COLO668 (cell line): Measurements from ENCODE around the gene OR51B2.
A peak's percentile ranks its signal among the peaks of the same experiment; 100 is the strongest.

Source experiments
- DNase-seq: peaks from one replicate; lab custom pipeline; 2025; ENCODE audit not compliant: unreplicated experiment; lab: John Stamatoyannopoulos, UW

OR51B2 gene

DNA sequence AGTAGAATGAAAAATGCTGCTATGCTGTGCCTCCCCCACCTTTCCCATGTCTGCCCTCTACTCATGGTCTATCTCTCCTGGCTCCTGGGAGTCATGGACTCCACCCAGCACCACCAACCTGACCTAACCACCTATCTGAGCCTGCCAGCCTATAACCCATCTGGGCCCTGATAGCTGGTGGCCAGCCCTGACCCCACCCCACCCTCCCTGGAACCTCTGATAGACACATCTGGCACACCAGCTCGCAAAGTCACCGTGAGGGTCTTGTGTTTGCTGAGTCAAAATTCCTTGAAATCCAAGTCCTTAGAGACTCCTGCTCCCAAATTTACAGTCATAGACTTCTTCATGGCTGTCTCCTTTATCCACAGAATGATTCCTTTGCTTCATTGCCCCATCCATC lies 39.5 kb downstream of the OR51B2 start:
- no peak for DNase-seq

DNA sequence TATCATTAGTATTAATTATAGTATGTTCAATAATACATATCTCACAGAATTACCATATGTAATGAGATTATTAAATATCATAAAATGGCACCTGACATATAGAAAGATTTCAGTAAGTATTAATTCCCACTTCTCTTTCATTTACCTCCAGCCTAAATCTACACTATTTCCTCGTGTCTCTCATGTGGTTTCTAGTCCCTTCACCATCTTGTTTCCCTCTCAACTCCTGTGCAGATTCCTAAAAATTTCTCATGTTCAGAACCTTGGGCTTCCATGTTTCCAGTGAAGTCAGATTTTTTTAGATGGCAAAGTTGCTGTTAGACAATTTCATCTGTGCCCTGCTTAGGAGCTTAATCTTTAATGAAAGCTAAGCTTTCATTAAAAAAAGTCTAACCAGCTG lies 40.2 kb downstream of the OR51B2 start:
- no peak for DNase-seq

DNA sequence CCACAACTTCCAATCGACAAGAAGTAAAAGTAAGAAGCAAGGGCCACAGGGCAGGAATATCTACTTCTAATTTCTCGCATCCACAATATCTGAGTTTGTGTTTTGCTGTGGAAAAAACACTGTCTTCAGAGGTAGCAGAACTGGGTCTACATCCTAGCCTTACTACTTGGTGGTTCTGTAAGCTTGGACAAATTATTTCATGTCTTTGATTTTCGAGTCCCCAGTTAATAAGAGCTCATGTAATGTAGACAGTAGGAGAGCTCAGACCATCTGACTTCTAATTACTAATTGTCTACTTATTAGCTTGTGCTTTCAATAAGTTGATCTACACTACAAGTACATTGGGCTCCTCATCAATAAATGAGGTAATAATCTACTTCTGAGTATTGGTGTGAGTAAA lies 41.0 kb downstream of the OR51B2 start:
- DNase-seq = no peak

DNA sequence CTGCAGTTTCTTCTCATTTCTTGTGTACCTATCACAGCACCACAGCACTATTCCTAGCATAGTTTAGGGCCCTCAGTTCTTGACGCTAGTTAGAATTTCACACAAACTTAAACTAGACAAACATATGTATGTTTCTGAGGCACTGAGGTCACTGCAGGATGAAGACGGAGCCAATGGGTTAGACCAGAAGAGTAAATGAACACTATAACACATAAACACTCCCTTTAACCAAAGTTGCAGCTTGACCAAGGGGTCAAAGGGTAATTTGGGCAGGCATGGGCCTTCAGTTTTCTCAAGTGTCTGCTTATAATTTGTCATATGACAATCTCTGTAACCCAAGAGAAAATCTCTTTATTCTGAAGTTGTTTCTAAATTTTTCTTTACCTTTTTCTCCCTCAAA lies 41.5 kb downstream of the OR51B2 start:
- DNase-seq = no peak

DNA sequence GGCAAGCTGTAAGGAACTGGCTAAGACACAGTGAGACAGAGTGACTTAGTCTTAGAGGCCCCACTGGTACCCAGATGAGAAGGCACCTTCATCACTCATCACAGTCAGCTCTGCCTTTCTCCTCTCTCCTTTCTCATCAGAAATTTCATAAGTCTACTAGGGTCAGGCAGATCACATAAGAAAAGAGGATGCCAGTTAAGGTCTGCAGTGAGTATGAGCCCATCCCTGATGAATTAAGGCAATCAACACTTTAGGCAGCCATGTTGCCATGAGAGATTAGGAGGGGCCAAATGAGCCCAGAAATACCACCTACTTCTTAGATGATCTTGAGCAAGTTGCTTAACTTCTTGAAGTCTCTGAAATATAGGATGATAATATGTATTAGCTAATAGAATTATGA lies 42.5 kb downstream of the OR51B2 start:
- DNase-seq = no peak

DNA sequence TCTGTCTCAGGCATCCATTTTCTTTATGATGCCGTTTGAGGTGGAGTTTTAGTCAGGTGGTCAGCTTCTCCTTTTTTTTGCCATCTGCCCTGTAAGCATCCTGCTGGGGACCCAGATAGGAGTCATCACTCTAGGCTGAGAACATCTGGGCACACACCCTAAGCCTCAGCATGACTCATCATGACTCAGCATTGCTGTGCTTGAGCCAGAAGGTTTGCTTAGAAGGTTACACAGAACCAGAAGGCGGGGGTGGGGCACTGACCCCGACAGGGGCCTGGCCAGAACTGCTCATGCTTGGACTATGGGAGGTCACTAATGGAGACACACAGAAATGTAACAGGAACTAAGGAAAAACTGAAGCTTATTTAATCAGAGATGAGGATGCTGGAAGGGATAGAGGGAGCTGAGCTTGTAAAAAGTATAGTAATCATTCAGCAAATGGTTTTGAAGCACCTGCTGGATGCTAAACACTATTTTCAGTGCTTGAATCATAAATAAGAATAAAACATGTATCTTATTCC lies 43.5 kb downstream of the OR51B2 start:
- peak; percentile 52 for DNase-seq

DNA sequence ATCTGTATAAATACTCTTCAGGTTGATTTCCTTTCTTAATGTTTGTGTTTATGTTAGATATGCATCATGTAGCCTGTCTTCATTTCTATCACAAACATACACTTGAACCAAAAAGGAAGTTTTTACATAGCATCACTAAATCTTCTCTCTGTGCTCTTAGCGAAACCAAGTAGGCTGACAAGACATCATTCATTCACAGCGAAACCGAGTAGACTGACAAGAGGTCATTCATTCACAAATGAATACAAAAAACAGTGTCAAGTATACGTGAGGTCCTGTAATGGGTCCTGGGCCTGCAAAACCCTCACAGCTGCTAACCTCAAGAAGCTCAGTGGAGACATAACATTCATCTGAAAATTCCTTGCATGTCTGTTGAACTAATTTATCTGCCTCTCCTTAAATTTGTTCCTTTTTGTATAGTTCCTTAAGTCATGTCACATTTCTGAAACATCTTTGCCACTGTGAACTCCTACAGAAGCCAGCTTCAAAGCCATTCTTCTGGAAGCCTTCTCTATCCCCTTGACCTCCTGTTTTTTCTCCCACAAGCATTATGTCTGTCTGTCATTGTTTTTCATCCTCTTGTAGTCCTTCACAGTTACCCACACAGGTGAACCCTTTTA lies 44.5 kb downstream of the OR51B2 start:
- DNase-seq = no peak

DNA sequence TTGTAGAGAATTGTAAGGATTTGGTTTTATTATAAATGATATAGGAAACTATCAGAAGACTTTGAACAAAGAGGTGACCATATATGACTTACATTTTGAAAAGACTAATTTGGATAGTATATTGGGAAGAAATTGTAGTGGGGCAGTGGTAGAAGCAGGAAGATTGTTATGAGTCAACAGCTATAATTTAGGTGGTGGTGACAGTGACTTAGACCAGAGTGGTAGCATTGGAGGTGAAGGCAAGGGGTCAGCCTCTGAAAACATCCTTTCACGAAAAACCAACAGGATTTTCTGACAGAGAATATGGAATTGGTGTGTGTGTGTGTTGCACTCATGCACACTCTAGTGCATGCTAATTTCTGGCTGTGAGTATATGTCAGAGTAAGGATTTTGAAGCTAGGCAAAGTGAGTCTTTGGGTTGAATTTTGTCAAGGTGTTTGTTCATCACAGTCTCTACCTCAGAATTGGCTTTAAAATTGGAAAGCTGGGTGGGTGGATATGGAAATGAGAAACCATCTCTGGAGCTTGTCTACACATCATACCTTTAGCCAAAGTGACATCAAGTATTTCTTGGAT lies 46.2 kb downstream of the OR51B2 start:
- no peak for DNase-seq

DNA sequence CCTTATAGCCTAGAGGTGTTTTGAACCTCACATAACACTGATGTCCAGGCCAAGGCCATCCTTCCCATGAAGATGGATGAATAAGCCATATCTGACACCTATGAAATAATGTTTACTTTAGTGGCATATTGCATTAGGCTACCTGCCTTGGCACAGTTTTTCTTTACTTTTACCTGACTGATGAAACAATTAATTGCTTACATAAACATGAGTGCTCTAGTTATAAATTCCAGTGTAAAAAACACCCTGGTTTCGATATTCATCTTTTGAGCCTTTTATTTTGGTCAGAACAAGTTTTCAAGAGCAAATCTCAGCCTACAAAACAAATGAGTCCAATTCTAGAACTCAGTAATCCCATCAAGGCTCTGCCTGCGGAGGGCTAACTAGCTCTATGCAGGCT lies 47.4 kb downstream of the OR51B2 start:
- no peak for DNase-seq

DNA sequence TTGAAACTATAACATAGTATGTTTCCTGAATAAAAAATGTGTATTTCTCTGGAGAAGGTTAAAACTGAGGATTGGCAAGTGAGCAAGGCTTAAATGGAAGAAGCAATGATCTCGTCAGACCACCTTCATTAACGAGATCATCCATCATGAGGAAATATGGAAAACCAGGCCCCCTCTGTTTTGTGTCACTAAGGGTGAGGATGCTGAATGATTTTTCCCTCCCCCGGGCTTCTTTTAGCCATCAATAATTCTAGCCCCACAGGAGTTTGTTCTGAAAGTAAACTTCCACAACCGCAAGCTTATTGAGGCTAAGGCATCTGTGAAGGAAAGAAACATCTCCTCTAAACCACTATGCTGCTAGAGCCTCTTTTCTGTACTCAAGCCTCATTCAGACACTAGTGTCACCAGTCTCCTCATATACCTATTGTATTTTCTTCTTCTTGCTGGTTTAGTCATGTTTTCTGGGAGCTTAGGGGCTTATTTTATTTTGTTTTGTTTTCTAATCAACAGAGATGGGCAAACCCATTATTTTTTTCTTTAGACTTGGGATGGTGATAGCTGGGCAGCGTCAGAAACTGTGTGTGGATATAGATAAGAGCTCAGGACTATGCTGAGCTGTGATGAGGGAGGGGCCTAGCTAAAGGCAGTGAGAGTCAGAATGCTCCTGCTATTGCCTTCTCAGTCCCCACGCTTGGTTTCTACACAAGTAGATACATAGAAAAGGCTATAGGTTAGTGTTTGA lies 48.6 kb downstream of the OR51B2 start:
- no peak for DNase-seq

DNA sequence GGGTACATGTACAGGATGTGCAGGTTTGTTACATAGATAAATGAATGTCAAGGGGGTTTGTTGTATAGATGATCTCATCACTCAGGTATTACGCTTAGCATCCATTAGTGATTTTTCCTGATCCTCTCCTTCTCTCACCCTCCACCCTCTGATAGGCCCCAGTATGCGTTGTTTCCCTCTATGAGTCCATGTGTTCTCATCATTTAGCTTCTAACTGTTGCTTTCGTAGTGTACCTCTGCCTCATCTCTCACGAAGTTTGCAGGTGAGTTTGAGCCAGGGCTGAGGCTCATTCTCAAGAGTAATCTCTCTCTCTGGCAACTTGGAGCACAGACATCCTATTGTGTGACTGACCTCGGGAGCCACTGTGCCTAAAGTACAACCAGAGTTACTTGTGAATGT lies 49.7 kb downstream of the OR51B2 start:
- DNase-seq = no peak
